Omental fat pad (tissue), 4 donors: ENCODE measurements around the gene NTRK2. TPM values are rescaled to one million over a fixed set of nuclear protein-coding genes. Genes with fewer than 3 reads are reported as not detected.

Experiments
- ATAC-seq: fragments of 150-250 bp; one replicate; pipeline ENCODE4 v1.9.1; 2016; ENCODE audit warnings: mild to moderate bottlenecking, moderate library complexity; ENCODE audit not compliant: low FRiP score
- DNase-seq: peaks from one replicate; pipeline ENCODE4 v3.0.0-alpha.2; 2019; ENCODE audit warnings: low spot score
- CTCF ChIP-seq, 3 donors: fragments of 450-650 bp; IDR thresholded peaks; one replicate each; pipeline ENCODE4 v1.5.1; 2016 to 2017; ENCODE audit warnings: antibody characterized with exemption in 3 of 3, mild to moderate bottlenecking in 3 of 3, moderate library complexity in 2 of 3
- total RNA-seq, 4 donors: library from RNA; depleted of rRNA; stranded (reverse); fragments of >200 nt; gene quantifications; one replicate each; pipeline ENCODE4 v1.1.0, GENCODE V29; 2016

NTRK2 gene
- total RNA-seq, 4 donors from 2014 or later: 13.9 to 20.2 (median 16.1) TPM

- DNase-seq (no peak), ATAC-seq (no peak)
- no peak for TF ChIP-seq CTCF (IDR thresholded peaks at IDR 0.05)
Observed at GRCh38 chr9:84679571-84679970, 10.0 kb downstream of the NTRK2 start.

- no peak for TF ChIP-seq CTCF (IDR thresholded peaks at IDR 0.05)
- DNase-seq (no peak), ATAC-seq (no peak)
Observed at GRCh38 chr9:84681516-84682285, 12.2 kb downstream of the NTRK2 start.

- ATAC-seq: no peak
- DNase-seq: no peak
- TF ChIP-seq CTCF (IDR thresholded peaks at IDR 0.05): no peak
Observed at GRCh38 chr9:84686068-84686467, 16.5 kb downstream of the NTRK2 start.

GRCh38 chr9:84688956-84689355 is 19.4 kb downstream of the NTRK2 start:
- DNase-seq: no peak
- ATAC-seq: no peak
- no peak for TF ChIP-seq CTCF (IDR thresholded peaks at IDR 0.05)

GRCh38 chr9:84691634-84692033 is 22.1 kb downstream of the NTRK2 start:
- ATAC-seq (no peak), DNase-seq (no peak)
- no peak for TF ChIP-seq CTCF (IDR thresholded peaks at IDR 0.05)

GRCh38 chr9:84694248-84694647 is 24.7 kb downstream of the NTRK2 start:
- ATAC-seq: no peak
- no peak for DNase-seq

More at GRCh38 chr9:84694248-84694647, 24.7 kb downstream of the NTRK2 start:
- no peak for TF ChIP-seq CTCF (IDR thresholded peaks at IDR 0.05)
